Muscle of arm (tissue), 12 donors: ENCODE data around the gene TRMT1. TPM values are rescaled to one million over a fixed set of nuclear protein-coding genes. Genes with fewer than 3 reads are reported as not detected.

Experiments
- DNase-seq: peaks from one replicate; pipeline ENCODE4 v3.0.0-alpha.2; 2013
- polyA plus RNA-seq, 12 donors: library from polyadenylated mRNA; unstranded; fragments of 120-200 nt; gene quantifications; one replicate each; pipeline ENCODE4 v1.2.1, GENCODE V29; 2013; ENCODE audit not compliant: insufficient read length in 12 of 12

TRMT1 gene
- polyA plus RNA-seq, 12 donors, result 21.0 to 41.7 (median 23.9) TPM; not detected in 1

GRCh38 chr19:13127811-13128575 is 11.5 kb upstream of the TRMT1 start:
- DNase-seq, result no peak

GRCh38 chr19:13127051-13127450 is 10.5 kb upstream of the TRMT1 start:
- DNase-seq, result no peak

DNA sequence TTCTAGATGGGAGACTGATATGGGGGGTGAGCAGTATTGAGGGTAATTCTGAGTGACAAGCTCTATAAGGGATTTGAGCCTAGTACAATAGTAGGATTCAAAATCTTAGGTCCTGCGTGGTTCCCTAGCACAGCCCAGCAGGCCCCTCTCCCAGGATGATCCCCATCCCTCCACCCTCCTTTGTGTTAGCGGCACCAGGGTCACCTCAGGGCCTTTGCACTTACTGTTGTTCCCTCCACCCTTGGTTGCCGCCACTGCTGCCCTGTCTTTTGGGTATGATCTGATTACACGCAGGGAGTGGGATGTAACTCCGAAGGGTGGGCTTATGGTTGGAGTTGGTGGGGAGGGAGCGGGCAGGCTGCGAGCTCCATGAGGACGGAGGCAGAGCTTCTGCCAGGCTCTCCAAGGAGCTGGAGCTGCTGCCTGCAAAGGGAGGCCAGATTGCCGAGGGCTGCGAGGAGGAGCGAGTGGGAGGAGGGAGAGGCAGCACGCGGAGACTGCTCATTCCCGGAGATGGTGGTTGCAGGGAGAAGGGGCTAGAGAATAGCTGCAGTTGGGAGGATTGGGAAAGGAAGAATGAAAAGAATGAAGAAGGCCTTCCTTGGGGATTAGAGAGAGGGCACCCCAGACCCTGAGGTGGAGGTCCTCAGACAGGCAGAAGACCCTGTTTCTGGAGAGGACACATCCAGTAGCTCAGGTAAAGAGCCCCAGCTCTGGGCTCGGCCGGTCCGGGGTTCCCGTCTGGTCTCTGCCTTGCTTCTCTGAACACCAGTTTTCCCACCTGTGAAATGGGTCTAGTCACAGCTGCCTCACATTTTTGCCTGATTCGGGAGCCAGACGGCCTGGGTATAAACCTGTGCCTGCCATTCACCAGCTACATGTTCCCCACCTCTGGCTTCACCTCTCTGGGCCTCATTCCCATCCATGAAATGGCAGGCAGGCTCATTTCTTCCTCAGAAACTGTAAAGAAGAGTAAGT is 6.7 kb upstream of the TRMT1 start:
- no peak for DNase-seq

DNA sequence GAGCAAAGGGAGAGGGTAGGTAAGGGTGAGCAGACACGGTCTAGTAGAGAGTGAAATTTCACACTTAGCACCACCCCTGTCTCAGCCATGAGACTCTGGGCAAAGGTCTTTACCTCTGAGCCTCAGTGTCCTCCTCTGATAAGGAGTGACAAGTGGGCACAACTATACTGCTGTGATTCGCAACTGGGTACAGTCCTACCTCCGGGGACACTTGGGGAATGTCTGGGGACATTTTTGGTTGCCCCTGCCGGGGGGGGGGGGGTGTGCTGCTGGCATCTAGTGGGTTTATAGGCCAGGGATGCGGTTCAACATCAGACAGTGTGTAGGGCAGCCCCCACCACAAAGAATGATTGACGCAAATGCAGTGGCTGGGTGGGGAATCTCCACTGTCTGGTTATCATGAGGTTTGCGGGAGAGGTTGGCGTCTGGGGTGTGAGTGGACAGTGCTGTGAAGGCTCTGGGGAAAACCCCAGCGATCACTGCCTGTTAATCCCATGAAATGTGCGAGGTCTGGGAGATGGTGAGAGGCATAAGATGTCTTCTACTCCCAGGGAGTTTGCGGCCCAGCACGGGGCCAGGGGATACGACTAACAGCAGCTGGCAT is 5.8 kb upstream of the TRMT1 start:
- no peak for DNase-seq

GRCh38 chr19:13121551-13122274 is 5.2 kb upstream of the TRMT1 start:
- DNase-seq, result no peak

DNA sequence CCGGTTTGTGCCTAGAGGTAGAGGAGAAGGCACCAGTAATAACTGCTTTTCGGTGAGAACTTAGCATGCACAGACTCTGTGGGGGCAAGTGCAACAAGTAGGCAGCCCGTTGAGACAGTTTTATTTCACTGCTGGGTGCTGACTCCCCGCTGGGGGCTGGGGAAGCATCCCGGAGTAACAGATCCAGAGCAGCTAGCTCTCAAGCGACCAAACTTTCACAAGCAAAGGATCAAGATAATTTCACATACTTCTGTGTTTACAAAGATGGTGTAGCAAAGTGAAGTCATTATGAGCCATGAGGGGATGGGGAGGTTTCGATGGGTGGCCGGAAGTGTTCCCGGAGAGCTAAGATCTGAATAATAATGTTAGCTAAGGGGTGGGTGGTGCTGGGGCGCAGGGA is 4.3 kb upstream of the TRMT1 start:
- no peak for DNase-seq

DNA sequence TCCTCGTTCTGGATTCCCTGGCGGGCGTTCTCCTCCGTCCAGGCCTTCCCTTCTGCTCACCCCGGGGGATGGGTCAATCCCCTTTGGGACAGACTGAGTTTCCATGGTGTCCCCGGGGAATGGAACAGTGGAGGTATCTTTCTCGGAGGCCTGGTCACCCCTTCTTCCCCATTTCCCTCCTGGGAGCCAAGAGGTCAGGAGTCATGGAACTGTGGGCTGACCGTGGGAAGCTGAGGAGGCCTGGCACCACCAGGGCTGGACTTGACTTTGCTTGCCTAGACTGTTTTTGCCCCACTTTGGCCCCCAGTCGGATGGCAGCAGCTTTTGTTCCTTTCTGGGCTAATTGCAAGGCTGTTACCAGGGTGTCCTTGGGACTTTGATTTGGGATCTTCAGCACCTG is 3.5 kb upstream of the TRMT1 start:
- no peak for DNase-seq

DNA sequence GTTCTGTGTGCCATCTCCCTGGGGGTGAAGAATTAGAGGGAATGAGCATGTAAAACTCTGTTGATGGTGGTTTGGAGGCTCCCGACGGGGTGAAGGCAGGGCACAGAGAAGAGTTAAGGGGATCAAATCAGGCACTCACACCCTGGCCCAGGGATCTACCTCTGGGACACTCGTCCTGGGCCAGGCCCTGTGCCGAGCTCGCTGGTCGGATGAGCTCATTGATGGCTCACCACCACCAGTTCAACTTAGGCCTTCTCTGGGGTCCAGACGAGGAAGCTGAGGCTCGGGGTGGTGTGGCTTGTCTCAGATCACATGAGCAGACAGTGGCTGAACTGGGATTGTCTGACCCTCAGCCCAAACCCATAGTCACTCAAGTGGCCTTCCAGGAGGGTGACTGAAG is 3.1 kb upstream of the TRMT1 start:
- no peak for DNase-seq

GRCh38 chr19:13118424-13119193 is 2.1 kb upstream of the TRMT1 start:
- no peak for DNase-seq

DNA sequence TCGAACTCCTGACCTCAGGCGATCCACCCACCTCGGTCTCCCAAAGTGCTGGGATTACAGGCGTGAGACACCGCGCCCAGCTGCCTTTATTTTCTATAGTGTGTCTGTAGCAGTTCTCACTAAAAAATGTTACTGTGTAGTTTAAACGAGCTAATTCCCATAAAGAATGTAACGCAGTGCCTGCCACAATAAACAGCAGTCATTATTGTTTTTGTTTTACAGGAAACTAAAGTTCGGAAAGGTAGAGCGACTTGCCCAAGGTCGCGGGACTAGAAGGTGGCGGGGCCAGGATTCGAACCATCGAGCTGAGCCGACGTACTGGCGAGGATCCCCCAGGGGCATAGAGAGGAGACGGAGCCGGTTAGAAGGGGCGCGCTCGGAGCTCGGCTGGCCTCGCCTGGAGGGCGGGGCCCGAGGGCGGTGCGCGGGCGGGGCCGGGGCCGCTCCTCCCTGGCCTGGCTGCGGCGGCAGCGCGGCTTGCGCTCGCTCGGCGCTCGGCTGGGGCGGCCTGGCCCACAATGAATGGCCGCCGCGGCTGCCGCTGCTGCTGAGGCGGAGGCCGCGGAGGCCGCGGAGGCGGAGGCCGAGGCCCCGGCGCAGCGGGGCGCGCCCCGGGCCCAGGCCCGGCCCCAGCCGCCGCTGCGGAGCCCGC is 1.4 kb upstream of the TRMT1 start, which contains the start of gene NACC1:
Gene NACC1 (plus strand): TSS at position 493 of the 652 bp plus-strand sequence. CDS start 16,944 bp downstream, outside the sequence.
- peak; percentile 86 for DNase-seq

- no peak for DNase-seq
Measured at GRCh38 chr19:13117176-13117771, 734 bp upstream of the TRMT1 start.

GRCh38 chr19:13115936-13116281 is 631 bp downstream of the TRMT1 start:
- DNase-seq, result no peak

- no peak for DNase-seq
Measured at GRCh38 chr19:13112555-13112954, 4.0 kb downstream of the TRMT1 start.

DNA sequence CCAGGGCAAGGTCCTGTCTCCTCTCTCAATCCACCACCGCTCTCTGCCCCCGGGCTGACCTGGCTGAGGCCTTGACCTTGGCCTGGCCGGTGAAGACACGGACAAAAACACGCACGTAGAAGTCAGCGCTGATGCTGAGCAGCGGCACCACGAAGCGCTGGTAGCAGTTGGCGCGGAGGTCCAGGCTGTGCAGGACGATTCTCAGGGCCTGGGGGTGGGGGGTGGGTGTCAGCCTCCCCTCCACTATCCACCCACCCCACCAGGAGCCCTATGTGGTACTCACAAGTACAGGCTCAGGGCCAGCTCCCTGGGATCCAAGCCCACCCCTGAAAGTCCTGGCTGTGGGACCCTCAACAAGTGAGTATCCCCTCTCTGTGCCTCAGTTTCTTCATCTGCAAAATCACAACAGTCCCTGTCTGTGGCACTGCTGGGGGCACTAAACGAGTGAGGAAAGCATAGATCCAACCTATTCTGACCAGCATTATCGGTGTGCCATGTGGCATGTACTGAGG is 6.4 kb downstream of the TRMT1 start:
- no peak for DNase-seq

- no peak for DNase-seq
Measured at GRCh38 chr19:13109361-13110098, 7.0 kb downstream of the TRMT1 start.

GRCh38 chr19:13104848-13105711 is 11.5 kb downstream of the TRMT1 start:
- no peak for DNase-seq

GRCh38 chr19:13104360-13104847 is 12.1 kb downstream of the TRMT1 start:
- no peak for DNase-seq
